Measurements from ENCODE around the gene PTPRA.
A peak's percentile ranks its signal among the peaks of the same experiment; 100 is the strongest.

The PTPRA gene

GRCh38 chr20:2942439-2942838 lies 69.2 kb downstream of the PTPRA start:
- peak; percentile 35 for DNase-seq

DNA sequence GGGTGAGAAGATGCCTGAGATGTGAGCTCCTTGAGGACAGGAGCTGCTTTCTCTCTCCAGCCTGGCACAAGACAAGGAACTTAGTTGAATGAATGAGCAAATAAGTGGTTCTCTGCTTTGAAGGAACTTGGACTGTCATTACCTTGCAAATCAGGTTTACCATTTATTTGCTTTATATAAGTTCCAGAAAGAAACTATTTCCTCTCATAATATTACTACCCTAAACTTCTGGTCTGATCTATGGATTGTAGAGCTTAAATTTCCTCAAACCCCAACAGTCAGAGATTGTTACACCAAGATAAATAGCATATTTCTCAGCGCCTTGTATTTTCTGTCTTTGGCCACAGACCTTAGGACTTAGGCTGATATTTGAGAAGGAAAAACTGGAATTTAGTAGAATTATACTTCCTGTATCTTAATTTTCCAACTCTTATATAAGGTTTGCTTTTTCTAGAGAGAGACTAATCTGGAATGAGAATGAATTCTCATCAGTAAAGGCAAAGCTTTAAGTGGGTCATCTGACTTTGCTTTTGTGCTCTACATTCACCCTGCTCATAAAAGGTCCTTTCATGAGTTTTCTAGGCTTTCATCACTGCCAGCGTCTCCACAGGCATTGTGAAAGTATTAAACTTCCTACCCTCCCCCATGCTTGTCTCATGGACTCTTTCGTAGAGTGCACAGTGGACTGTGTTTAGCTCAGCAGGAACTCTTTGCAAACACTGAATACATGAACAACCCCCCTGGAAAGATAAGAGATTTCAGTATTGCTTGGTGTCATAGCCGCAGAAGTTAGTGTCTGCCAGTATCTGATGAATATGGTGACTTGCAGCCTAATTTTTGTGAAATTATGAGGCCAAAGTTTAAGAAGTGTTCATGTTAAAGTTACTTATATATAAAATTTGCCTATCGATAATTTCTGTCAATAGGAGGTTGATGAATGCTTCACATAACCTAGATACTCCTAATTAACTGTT lies 74.0 kb downstream of the PTPRA start:
- DNase-seq: no peak

- DNase-seq: no peak
Measured at GRCh38 chr20:2948968-2949367, 75.7 kb downstream of the PTPRA start.

DNA sequence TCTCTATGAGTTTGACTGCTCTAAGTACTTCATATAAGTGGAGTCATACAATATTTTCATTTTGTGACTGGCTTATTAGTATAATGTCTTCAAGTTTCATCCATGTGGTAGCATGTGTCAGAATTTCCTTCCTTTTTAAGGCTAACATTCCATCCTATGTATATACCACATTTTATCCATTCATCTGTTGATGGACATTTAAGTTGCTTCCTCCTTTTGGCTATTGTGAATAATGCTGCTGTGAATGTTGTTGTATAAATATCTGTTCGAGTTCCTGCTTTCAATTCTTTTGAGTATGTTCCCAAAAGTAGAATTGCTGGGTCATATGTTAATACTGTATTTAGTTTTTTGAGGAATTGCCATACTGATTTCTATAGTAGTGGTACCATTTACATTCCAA lies 79.5 kb downstream of the PTPRA start:
- DNase-seq: no peak

GRCh38 chr20:2955257-2955970 lies 82.1 kb downstream of the PTPRA start:
- DNase-seq: no peak

DNA sequence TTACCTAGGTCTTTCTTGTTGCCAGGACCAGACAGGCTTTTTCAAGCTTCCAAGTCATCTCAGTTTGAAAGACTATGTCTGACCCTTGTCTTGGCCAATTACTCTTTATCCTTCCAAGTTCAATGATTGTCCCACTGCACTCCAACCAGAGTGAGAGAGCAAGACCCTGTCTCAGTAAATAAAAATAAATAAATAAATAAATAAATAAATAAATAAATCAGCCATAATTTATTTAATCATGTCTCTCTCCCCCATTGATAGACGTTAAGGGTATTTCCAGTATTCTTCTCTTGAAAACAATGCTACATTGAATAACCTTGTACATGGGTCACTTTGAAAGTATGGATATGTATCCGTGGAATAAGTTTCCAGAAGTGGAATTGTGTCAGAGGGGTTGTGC lies 83.2 kb downstream of the PTPRA start:
- DNase-seq: no peak

DNA sequence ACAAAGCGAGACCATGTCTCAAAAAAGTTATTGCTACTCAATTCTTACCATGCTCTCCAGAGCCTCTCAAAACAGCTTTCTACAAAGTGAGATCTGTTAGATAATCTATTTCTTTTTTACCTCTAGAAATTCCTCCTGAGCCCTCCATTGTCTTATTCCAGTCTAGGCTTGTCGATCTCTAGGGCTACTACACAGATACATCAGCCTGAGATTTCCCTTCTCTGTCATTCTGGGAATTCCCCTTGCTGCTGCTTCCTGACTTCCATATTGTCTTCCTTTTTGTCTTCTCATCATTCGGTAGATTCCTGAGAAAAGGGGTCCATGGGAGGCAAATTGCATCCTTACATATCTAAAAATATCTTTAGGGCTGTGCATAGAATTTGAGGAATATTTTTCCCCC lies 94.6 kb downstream of the PTPRA start:
- no peak for DNase-seq

DNA sequence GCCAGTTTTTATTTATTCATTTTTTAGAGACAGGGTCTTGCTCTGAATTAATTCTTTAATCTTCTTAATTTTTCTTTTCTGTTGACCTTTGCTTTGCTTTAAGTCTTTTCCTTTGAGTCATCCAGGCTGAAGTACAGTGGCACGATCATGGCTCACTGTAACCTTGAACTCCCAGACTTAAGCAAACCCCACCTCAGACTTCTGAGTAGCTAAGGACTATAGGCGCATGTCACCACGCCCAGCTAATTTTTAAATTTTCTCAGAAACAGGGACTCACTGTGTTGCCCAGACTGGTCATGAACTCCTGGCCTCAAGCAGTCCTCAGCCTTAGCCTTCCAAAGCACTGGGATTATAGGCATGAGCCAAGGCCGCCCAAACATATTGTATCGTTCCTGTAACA lies 98.8 kb downstream of the PTPRA start:
- no peak for DNase-seq

DNA sequence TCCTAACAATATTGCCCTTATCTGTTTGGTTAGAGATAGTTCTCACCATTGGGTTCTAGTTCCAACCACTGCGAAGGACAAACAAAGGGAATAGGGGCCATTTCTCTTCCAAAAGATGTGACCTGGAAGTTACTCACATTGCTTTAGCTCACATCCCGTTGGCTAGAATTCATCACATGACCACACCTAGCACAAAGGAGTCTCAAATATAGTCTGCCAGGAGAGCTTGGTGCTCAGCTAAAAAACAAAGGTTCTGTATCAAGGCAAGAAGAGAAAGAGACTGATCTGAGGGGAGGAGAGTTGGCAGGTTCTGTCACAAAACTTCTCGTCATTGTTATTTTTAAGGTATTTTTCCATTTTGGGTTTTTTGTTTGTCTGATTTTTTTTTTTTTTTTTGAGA lies 100.3 kb downstream of the PTPRA start:
- DNase-seq: no peak

DNA sequence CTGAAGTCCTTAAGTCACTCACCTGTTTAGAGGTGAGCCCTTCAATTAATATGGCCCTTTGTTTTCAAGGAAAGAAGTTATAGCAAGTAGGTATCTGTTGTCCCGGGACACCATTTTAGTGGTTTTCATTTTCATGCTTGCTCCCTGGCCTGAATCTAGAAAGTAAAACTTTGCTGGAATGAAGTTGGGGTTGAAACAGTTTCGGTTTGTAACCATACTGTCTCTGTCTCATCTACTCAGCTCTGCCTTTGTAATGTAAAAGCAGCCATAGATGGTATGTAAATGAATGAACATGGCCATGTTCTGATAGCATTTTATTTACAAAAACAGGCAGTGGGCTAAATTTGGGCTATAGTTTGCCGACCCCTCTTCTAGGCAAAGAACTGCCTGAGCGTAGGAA lies 105.2 kb downstream of the PTPRA start:
- DNase-seq: no peak

DNA sequence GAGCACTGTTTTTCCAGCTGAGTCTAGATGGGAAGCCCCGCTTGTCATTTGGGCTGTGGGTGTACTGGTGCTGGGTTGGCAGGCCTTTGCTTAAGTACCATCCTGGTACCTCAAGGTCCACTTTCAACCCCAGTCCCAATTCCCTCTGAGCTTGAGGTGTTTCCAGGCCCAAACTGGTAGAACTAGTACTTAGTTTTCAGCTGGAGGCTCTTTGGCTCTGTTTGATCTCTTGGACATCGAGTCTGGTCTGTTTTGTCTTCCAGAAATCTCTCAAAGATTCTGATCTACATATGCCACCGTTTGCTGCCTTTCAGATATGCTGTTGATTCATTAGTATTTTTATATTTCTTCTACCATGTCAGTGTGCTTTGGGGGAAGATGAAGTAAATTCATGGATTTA lies 108.4 kb downstream of the PTPRA start:
- DNase-seq: no peak

- DNase-seq: no peak
Measured at GRCh38 chr20:2983508-2983907, 110.2 kb downstream of the PTPRA start.

DNA sequence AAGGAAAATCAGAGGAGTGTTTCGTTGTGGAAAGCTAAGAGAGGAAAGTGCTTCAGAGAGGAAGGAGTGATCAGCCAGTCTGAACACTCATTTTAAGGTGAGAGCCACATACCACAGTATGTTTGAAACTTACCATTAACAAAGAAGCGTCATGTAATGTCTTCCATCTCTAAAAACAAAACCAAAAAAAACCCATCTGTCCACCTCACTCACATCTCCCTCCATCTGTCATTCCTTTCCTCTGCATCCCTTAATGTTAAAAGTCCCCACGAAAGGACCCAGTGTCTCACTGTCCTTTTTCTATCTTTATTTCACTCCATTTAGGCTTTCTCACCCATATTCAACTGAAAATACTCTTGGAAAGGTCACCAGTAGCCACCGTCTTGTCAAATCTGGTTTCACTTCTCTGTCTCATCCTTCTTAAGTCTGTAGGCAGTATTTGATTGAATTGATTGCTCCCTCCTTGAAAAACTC lies 110.8 kb downstream of the PTPRA start:
- DNase-seq: no peak

- no peak for DNase-seq
Measured at GRCh38 chr20:2984956-2985661, 111.8 kb downstream of the PTPRA start.

GRCh38 chr20:2986466-2986865 lies 113.2 kb downstream of the PTPRA start:
- no peak for DNase-seq

GRCh38 chr20:2987861-2988260 lies 114.6 kb downstream of the PTPRA start:
- DNase-seq: no peak

GRCh38 chr20:2991532-2991931 lies 118.3 kb downstream of the PTPRA start:
- no peak for DNase-seq

DNA sequence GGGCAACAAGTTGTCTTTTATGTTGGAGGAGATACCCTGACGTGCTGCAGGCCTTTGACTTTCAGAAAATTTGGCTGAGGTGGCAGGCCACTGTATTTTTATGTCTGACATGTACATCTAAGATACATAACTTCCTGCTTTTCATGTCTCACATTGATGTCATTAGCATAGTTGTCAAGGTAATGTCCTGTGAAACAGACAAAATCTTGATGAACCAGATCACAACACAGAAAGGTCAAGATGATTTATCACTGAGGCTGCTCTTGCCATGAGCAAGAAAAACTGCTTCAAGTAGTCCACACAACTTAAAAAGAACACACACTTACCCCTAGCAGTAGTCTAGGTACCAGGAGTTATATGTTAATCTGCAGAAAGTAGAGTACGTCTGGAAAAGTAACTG lies 120.0 kb downstream of the PTPRA start:
- DNase-seq: no peak

- no peak for DNase-seq
Measured at GRCh38 chr20:2995796-2996195, 122.5 kb downstream of the PTPRA start.

- no peak for DNase-seq
Measured at GRCh38 chr20:2998728-2999127, 125.4 kb downstream of the PTPRA start.

- no peak for DNase-seq
Measured at GRCh38 chr20:3000852-3001523, 127.7 kb downstream of the PTPRA start.

DNA sequence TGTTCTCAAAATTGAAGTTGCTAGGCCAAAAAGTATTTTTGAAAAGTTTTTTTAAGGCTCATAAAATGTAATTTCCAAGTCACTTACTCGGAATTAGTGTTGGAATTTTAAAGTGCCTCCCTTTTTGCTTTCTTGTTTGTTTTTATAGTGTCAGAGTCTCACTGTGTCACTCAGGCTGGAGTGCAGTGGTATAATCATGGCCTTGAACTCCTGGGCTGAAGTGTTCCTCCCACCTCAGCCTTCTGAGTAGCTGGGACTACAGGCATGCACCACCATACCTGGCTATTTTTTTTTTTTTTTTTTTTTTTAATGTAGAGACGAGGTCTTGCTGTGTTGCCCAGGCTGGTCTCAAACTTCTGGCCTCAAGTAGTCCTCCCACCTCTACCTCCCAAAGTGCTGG lies 130.1 kb downstream of the PTPRA start:
- no peak for DNase-seq
